Endometrium (tissue), 2 donors: ENCODE results near the gene SPSB4.

Source experiments
- FAIRE-seq: peaks from 2 replicates; lab custom pipeline; 2012; peaks lifted over from hg19 to GRCh38; lab: Jason Lieb, UNC
- donor health status: control.
- donor health status: control.

The SPSB4 gene

DNA sequence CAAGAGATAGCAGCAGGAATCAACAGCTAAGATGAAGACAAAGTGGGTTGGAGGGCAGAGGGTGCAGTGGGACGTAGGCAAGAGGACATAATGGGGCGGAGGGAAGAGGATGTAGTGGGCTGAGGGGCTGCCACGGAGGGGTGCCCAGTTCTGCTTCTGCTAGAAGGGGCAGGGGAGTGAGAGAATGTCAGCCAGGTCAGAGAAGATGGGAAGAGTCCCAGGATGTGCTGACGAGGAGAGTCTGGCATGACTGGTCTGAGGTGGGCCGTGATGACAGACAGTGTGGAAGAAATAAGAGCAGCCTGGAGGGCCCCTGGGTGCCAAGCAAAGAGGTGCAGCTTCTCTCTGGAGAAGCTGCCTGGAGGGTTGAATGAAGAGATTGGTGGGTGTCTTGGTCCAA lies 4.0 kb downstream of the SPSB4 start:
- no peak for FAIRE-seq

DNA sequence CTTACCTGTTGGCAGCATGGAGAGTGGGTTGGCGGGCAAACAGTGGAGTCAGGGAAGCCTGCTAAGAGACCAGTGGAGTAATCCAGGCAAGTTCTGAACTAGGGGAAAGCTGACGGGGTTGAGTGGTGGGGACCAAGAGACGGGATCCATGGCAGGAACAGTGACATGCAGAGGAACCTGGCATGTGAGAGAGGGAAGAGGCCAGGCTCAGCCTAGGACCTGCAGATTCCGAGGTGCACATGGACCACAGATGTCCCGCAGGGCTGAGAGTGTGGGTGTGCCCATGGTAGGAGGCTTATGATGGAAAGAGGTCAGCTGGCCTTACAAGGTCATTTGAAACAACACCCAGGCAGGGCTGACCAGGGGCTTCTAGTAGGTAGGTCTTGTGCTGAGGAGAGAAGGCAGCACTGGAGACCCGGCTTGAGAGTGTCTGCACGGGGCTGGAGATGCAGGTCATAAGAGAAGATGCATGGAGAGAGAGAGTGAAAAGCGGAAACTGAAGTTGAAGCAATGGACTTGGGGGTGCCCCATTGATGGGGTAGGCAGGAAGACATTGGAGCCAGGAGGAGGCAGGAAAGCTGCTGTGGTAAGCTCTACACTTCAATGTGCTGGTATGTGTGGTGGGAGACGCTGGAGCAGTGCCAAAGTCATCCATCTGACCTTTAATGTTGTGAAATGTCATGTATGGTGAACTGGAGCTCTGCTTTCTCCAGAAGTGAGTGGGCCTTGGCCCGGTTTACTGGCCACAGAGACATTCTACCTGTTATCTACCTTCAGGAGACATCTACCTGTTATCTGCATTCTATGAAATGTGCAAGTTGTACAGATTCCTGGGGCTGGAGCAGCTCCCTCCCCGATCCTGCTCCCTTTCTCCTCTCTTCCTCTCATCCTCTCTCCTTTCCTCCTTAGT lies 4.6 kb downstream of the SPSB4 start:
- no peak for FAIRE-seq

DNA sequence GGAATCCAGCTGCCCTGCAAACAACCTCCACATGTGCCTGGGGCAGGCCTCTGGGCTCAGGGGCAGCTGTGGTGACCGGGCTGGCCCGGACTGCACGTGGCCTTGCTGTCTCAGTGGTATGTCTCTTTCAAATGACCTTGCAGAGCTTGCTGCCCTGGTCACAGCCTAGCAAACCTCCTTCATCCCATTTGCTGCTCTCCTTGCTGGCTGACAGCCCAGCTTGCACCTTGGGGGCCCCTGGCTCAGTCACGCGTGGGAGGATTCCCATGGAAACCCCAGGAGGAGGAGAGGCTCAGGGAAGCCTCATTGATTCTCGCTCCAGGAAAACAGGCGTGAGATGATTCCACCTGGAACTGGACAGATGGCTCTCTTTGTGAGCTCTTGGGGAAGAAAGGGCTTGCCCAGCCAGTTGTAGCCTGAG lies 5.6 kb downstream of the SPSB4 start:
- FAIRE-seq: no peak

DNA sequence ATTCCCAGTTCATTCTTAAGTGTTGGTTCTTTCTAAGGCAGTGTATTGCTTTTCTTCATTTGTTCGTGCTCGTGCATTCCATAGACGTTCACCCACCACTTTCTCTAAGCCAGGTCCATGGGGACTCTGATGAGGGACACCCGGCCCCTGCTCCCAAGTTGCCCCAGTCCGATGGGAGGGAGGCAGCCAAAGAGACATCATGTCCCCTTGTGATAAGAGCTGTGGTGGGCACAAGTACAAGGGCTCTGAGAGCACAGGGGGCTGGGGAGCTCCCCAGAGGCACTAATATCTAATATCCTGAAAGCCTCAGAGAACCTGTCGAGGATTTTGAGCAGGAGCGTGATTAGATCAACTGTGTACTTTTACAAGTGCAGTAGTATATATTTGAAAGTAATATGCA lies 6.3 kb downstream of the SPSB4 start:
- FAIRE-seq: no peak

DNA sequence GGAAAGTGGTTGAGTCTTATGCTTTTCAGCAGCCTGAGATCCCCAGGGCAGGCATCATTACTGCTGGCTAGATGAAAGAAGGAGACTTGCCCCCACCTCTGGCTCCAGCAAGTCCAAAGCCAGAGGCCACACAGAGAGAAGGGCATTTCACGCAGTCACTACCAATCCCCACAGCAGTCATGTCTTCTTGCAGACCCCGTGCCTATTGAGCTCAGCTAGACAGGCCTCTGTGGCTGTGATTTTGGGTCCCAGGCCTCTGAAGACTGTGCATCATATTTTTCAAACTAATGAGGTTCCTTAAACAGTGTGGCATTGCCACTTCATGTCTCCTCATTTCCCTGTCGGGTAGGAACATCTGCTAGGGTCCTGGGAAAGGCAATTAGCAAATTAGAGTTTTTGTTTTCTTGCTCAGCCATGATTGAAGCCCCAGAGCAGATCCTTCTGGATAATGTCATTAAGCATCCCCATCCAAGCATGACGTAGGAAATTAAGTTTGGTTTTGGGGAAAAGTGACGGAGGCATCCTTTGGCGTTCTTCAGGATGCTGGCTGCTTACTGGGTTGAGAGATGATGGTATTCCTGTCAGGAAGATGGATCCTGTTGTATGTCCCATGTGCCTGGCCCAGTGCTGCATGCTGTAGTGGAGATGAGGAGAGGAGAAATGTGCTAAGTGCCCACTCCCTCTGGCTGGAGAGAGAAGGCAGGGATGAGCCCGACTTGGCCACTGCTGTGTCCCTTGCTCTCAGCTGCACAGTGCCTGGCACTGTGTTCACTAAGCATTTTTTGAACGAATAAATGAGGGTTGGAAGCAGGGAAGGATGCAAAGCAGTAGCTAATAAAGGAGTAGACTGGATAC lies 7.0 kb downstream of the SPSB4 start:
- no peak for FAIRE-seq

DNA sequence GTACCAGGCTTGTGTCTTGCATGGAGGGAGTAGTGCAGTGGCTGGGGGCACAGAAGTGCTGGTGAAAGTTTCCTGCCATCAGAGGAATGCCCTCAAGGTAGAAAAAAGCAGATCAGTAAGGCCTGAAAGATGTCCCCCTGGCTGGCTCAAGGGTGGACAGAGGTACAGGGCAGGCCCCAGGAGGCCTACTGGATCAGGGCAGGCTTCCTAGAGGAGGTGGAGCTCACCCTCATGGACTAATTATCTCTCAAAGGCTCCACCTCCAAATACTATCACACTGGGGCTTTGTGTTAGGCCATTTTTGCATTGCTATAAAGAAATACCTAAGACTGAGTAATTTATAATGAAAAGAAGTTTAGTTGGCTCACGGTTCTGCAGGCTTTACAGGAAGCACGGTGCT lies 7.8 kb downstream of the SPSB4 start:
- no peak for FAIRE-seq

DNA sequence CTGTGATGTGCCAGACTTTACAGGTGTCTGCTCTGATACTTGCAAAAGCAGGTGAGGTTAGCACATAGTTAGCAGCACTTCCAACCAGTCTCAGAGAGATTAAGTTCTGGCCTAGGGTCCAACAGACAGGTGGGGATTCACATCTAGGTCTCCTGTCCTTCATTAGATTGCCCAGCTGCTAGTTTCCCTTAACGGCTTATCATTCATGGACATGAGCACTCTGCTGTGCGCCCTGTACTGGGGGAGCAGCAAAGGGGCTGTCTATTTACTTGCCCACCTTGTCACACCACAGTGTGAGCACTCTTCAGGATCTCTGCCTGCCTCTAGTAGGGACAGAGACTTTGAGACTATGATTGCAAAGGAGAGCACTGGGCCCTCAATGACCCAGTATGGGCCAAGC lies 8.7 kb downstream of the SPSB4 start:
- no peak for FAIRE-seq

DNA sequence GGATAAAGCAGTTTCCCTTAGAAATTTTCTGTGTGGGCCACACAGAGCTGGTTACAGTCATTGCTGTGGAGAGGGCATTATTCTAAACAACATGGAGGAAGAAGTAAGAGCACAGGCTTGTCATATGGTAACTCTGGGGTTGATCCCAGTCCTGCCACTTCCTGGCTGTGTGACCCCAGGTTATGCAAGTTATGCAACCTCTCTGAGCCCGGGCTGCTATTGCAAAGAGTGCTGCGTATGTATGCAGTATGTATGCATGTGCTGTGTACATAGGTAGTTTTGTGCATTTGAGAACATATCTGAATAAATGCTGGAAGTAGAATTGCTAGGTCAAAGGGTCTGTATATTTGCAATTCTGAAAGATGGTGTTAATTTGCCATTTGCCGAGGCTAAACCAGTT lies 9.2 kb downstream of the SPSB4 start:
- FAIRE-seq: no peak

DNA sequence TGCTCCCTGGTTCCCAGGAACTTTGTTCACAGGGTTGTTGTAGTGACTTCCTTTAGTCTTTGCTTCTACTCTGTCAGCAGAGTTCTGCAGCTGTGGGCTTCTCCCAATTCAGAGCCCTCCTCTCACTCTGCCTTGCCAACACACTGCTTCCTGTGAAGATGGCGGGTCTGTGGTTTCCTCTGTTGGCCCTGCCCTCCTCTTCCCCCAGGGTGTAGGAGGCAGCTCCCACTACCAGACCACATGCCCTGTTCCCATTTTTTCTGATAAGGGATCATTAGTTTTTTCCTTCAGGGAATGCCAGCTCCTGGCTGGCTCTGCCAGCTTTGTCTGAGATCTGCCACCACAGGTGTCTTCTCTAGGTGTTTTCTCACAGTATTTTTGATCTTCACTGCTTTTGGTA lies 12.7 kb downstream of the SPSB4 start:
- FAIRE-seq: no peak

DNA sequence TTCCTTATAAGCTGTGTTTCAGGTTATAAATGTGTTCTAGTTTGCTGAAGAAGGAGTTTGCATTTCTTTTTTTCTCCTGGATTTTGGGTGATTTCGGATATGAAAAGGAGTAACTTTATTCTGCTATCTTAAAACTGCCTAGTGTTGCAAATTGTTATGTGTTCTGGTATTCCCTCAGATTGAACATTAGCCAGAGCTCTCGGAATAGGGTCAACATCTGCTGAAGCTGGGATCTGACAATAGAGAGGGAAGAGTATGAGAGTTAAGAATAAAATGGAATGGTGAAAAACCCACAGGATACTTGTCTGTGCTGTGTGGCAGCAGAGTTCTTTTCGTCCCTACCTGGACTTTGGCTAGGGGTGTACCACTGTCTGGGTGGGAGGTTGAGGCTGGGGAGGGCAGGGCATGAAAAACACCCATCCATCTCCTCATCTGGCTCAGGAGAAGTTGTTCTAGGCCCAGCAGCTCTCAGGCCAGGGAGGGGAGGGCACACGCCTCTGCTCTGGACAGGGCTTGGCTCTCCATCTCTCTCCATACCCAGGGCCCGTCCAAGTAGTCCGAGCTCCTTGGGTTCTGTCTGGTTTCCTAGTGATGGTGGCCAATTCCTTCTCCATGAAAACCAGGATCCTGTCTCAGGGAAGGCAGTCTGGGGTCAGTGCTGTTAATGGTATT lies 13.2 kb downstream of the SPSB4 start:
- peak; percentile 70 for FAIRE-seq

DNA sequence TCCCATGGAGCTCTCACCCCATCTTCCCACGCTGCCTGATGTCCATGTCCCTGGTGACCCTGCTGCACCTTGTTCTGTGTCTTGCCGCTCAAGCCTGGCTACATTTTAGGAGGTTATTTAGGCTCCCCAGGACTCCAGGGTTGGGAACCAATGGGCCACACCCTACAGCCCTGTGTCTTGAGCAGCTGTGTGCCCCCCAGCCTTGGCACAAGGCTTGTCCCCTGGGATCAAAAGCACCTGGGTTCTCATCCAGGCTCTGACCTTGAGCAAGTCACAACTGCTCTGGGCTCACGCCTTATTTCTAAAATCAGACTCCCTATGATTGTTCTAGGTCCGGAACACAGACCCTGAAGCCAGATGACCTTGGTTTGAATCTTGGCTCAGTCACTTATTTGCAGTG lies 14.1 kb downstream of the SPSB4 start:
- no peak for FAIRE-seq

DNA sequence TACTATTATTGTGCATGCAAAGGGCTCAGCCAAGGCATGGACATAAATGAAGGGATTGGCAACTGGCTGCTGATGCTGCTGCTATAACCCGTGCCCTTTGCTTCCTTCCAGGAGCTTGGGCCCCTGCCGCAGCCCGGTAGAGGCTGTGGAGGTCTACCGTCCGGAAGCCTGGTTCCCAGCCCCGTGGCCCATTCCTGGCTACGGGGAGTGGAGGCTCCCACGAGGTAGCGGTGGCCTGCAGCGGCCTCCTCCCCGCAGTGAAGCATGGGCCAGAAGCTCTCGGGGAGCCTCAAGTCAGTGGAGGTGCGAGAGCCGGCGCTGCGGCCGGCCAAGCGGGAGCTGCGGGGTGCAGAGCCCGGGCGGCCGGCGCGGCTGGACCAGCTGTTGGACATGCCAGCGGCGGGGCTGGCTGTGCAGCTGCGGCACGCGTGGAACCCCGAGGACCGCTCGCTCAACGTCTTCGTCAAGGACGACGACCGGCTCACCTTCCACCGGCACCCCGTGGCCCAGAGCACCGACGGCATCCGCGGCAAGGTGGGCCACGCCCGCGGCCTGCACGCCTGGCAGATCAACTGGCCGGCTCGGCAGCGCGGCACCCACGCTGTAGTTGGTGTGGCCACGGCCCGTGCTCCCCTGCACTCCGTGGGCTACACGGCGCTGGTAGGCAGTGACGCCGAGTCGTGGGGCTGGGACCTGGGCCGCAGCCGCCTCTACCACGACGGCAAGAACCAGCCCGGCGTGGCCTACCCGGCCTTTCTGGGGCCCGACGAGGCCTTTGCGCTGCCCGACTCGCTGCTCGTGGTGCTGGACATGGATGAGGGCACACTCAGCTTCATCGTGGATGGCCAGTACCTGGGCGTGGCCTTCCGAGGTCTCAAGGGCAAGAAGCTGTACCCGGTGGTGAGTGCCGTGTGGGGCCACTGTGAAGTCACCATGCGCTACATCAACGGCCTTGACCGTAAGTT lies 15.0 kb downstream of the SPSB4 start:
- FAIRE-seq: no peak

DNA sequence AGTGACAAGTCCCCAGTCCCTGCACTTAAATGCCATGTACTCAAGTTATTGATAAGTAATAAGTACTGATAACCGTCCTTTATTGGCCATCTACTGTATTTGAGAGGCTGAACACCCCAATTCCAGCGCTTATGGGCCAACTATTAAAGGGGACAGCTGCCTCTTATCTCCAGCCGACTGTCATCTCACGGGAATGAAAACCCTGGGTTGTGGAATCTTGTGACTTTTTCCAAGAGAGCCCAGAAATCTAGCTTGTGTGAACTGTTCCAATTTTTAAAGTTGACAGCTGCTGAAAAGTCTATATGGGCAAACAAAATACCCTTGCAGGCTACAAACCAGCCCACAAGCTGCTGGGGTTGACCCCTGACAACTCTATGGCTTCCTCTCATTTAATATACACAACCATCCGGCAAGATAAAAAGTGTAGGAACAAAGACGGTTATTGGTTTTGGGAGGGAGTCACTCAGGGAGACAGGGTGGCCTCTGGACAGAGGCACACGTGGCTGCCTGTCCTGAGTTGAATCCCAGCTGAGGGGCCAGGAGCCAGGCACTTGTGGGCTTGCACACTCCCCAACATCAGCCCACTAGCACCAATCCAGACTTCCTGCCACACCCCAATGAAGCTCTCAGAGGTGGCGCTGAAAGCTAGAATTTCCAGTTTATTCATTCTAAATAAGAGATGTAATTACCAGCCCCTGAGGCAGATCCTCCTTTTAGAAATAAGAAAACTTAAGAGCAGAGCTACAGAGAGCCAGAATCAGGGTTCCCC lies 16.2 kb downstream of the SPSB4 start:
- FAIRE-seq: no peak

DNA sequence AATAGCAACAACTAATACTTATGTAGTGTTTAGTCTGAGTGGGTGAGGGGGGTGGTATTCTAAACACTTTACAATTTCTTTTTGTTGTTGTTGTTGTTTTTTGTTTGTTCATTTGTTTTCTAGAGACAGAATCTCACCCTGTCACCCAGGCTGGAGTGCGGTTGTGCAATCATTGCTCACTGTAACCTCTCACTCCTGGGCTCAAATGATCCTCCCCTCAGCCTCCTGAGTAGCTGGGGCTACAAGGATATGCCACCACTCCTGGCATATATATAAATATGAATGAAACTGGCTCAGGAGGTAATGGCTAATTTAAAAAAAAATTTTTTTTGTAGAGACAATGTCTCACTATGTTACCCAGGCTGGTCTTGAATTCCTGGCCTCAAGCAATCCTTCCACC lies 19.1 kb downstream of the SPSB4 start:
- no peak for FAIRE-seq

DNA sequence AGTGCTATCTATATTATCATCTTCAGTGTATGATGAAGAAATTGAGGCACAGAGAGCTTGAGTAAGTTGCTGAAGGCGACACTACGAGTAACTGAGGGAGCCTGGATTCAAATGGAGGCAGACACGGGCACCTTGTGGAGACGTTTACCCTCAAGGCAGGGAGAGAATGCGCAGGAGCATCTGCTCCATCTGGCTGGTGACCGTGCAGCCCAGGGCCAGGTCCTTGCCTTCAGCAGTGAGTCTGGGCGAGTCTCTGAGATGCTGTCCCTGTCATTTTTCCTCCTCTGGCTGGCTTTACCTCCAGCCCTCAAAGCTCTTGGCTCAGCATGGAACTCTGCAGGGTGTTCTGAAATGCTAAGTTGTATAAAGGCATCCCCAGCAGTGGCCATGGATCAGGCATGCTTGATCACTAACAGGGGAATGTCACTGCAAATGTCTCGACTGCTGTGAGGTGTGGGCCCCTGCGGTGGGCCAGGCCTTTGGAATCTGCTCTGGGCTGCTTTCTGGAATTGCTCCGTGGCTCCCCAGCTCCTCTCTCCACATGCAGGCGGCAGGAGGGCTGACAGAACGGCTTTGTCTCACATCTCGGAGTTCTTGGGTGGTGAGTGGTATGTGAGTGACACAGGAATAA lies 19.7 kb downstream of the SPSB4 start:
- FAIRE-seq: no peak

DNA sequence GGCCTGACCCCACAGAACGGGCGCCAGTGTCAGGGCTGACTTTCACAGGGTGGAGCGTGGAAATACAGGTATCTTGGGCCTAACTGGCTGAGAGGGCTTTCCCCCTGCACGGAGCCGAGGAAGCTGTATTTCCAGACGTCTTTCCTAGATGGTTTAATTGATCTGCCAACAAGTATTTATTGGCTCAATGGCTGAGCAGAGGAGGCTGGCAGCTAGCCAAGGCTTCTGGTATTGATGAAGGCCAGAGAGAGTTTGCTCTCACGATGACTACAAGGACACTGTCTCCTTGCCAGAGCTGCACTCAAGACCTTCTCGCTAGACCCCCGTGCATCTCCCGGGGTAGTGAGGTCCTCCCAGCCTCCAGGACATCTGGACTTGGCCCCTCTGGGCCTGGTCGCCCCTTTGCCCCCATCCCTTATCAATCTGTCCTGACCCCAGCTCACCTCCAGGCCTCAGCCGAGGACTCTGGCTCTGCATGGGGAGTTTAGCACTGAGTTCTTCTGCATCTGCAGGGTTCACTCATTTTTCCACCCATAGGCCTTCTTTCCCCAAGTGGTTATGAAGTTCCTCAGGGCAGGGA lies 20.6 kb downstream of the SPSB4 start:
- no peak for FAIRE-seq

DNA sequence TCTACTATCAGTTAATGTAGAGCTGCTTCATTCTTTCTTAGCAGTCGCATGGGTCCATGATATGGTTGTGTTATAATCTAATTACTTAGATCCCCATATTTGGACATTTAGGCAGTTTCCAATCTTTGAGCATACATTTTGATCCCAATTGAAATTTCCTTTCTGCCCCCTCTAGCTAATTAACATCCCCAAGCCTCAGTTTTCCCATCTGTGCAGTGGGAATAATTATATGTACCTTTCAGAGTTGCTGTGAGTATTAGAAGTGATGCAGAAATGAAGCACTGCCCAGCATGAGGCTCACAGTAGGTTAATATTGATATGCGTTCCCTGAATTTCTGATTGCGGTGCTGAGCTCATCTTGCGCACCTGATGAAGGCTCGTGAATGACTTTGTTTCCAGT lies 21.8 kb downstream of the SPSB4 start:
- no peak for FAIRE-seq

DNA sequence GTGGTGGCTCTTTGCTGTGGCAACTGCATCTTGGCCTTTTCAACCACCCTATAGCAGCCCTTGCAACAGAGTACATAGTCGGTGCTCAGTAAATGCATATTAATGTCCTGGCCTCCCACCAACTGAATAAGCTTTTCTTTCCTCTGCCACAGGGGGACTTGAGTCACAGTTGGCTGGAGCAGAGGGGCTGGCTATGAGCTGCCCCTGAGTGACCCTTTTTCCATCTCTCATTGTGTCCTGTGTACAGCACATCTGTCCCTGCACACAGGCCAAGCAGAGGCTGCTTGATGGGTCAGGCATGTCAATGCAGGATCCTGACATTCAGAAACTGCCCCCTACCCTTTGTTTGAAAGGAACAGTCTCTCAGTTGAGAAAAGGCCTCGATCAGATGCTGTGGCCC lies 22.4 kb downstream of the SPSB4 start:
- no peak for FAIRE-seq

DNA sequence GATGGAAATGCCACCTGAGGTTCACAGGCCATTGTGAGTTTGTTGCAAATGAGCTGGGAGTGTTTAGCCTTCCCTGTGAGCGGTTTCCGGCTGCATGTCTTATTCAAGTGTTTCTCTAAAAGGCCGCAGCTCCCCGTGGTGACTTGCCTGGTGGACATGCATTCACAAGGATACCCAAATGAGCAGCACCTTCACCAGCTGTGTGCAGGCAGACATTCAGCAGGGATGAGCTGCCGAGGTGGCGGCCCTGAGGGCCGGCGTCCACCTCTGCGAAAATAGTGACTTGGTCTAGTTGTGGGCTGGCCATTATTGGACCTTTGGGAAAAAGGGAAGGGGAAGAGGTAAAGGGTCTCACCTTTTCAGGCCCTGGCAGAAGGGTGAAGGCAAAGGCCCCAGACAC lies 23.4 kb downstream of the SPSB4 start:
- FAIRE-seq: no peak
